B cell (primary cell): ENCODE data around the gene SPAG5.

Source experiments
- CTCF ChIP-seq: fragments of 200-600 bp; IDR thresholded peaks from one replicate; pipeline ENCODE4 v1.8.0; 2022; ENCODE audit warnings: antibody characterized with exemption, mild to moderate bottlenecking
- EZH2 ChIP-seq: IDR thresholded peaks from 2 replicates; pipeline ENCODE4 v1.6.1; 2012; ENCODE audit warnings: borderline replicate concordance, low read depth, mild to moderate bottlenecking, moderate library complexity, low read length; ENCODE audit not compliant: insufficient read depth, poor library complexity, severe bottlenecking

GRCh38 chr17:28554565-28554964 is 44.3 kb downstream of the SPAG5 start:
- TF ChIP-seq CTCF (peak; percentile 24), EZH2 (no peak)
